Gastrocnemius medialis (tissue), 4 donors: ENCODE measurements around the gene ALG6. TPM values are rescaled to one million over a fixed set of nuclear protein-coding genes. Genes with fewer than 3 reads are reported as not detected.
"Not testable (repeated sequence)": the region's sequence is repeated elsewhere in the genome, so short reads cannot be mapped to it uniquely, and the experiment has no call there.

Source experiments
- ATAC-seq, 2 donors: fragments of 150-250 bp; one replicate each; pipeline ENCODE4 v1.9.1; 2016
- DNase-seq, 2 donors: peaks; one replicate each; pipeline ENCODE4 v3.0.0-alpha.2; 2019
- H3K27ac ChIP-seq, 4 donors: fragments of 200-600 bp; sonication (generic); 1 replicate in 1 of 4; 2 replicates in 3 of 4; pipeline ENCODE4 v1.5.1; 2016 to 2018; ENCODE audit warnings: mild to moderate bottlenecking in 2 of 4, moderate library complexity in 1 of 4
- H3K27me3 ChIP-seq, 3 donors: fragments of 200-600 bp; sonication (generic) in 2 of 3; 1 replicate in 1 of 3; 2 replicates in 2 of 3; pipeline versions ENCODE4 v1.5.1 to v1.6.0; 2016 to 2019; ENCODE audit warnings: mild to moderate bottlenecking in 1 of 3, moderate library complexity in 1 of 3
- H3K36me3 ChIP-seq, 2 donors: fragments of 200-600 bp; sonication (generic) in 1 of 2; one replicate each; pipeline ENCODE4 v1.5.1; 2017 to 2018
- H3K4me1 ChIP-seq, 2 donors: fragments of 200-600 bp; sonication (generic) in 1 of 2; one replicate each; pipeline ENCODE4 v1.5.1; 2016 to 2017; ENCODE audit warnings: mild to moderate bottlenecking in 2 of 2
- H3K4me3 ChIP-seq, 4 donors: fragments of 200-600 bp; sonication (generic) in 3 of 4; 1 replicate in 1 of 4; 2 replicates in 3 of 4; pipeline ENCODE4 v1.5.1; 2016 to 2019; ENCODE audit warnings: mild to moderate bottlenecking in 2 of 4
- H3K9me3 ChIP-seq, 3 donors: fragments of 200-600 bp; sonication (generic) in 2 of 3; 1 replicate in 1 of 3; 2 replicates in 2 of 3; pipeline ENCODE4 v1.5.1; 2016 to 2019
- POLR2A ChIP-seq, 2 donors: fragments of 450-650 bp; IDR thresholded peaks; one replicate each; pipeline ENCODE4 v1.6.1; 2017; ENCODE audit warnings: antibody characterized with exemption in 2 of 2, mild to moderate bottlenecking in 2 of 2, moderate library complexity in 2 of 2
- in situ Hi-C, 4 donors: fragments of 200-750 bp; cut with MboI; loops; one replicate each; pipeline versions ENCODE4 v1.15.0 to v1.8.0; 2017; ENCODE audit warnings: low sequenced_read_pairs in 4 of 4
- intact Hi-C: fragments of 100-400 bp; cut with DNase I; formaldehyde crosslinking; loops from one replicate; pipeline ENCODE4 v1.15.1; 2023; ENCODE audit warnings: low total_unique reads
- total RNA-seq, 4 donors: library from RNA; depleted of rRNA; stranded (reverse); fragments of >200 nt; gene quantifications; one replicate each; pipeline versions ENCODE4 v1.1.0 to v1.2.3, GENCODE V29; 2016
- TF ChIP-seq, protein P1 (sequence below), 5 experiments: fragments of 450-650 bp in 3 of 5; fragments of 200-600 bp in 2 of 5; sonication (generic) in 2 of 5; IDR thresholded peaks in 4 of 5; conservative IDR thresholded peaks in 1 of 5; 1 replicate in 4 of 5; 2 replicates in 1 of 5; pipeline ENCODE4 v1.5.1; 2016 to 2019; ENCODE audit warnings: antibody characterized with exemption in 5 of 5, mild to moderate bottlenecking in 3 of 5, moderate library complexity in 3 of 5

ALG6 gene
- total RNA-seq, 4 donors from 2014 or later, result 2.3 to 9.5 (median 5.7) TPM

DNA sequence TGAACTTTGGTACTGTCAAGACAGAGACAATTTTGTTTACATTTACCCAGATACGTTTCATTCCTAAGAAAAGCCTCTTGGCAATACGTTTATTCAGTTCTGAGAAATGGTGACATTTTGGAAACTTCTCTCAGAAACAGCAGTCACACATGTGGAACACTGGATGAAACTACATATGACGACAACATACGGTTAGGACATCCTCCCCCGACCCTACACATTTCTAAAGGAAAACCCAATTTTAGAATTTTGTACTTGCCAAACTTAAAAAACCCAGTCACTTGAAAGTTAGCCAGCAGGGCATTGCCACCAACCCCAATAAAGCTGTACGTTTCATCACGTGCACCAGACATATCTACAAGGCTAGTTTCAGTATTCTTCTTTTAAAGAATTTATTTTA is 98.8 kb downstream of the ALG6 start:
- DNase-seq (no peak), ATAC-seq (no peak)
- Histone ChIP-seq H3K36me3 (no peaks in the 10 kb centered on the region), H3K4me3 (no peak overlapping the region), H3K27me3 (no peaks in the 10 kb centered on the region), H3K9me3 (peaks cover 0 to 4% (median 0%) of the 10 kb centered on the region in 3 donors), H3K4me1 (no peaks in the 10 kb centered on the region), H3K27ac (no peak overlapping the region)
- in situ Hi-C loops, result no loop called here
- intact Hi-C loops, result no loop called here
- no peak for TF ChIP-seq POLR2A (IDR thresholded peaks at IDR 0.05)
- TF ChIP-seq, protein P1, sequence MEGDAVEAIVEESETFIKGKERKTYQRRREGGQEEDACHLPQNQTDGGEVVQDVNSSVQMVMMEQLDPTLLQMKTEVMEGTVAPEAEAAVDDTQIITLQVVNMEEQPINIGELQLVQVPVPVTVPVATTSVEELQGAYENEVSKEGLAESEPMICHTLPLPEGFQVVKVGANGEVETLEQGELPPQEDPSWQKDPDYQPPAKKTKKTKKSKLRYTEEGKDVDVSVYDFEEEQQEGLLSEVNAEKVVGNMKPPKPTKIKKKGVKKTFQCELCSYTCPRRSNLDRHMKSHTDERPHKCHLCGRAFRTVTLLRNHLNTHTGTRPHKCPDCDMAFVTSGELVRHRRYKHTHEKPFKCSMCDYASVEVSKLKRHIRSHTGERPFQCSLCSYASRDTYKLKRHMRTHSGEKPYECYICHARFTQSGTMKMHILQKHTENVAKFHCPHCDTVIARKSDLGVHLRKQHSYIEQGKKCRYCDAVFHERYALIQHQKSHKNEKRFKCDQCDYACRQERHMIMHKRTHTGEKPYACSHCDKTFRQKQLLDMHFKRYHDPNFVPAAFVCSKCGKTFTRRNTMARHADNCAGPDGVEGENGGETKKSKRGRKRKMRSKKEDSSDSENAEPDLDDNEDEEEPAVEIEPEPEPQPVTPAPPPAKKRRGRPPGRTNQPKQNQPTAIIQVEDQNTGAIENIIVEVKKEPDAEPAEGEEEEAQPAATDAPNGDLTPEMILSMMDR (IDR thresholded peaks at IDR 0.05 in 4 of 5, conservative IDR thresholded peaks at IDR 0.05 in 1 of 5), result no peak

DNA sequence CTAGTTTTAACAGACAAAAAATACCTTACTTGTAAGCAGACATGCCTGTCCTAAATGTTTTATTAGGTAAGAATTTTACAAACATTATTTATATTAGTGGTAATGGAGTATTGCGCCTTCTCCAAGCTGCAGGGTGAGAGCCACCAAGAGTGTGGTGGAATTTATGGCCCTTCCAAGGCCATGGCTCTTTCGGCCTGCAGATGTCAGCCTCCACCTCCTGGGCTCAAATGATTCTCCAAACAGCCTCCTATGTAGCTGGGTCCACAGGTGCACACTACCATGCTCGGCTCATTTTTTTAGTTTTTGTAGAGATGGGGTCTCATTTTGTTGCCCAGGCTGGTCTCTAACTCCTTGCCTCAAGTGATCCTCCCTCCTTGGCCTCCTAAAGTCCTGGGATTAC is 99.3 kb downstream of the ALG6 start:
- H3K36me3 ChIP-seq, result no peaks in the 10 kb centered on the region
- DNase-seq, result no peak
- no peak overlapping the region for H3K27ac ChIP-seq
- no peaks in the 10 kb centered on the region for H3K27me3 ChIP-seq
- no peak overlapping the region for H3K4me3 ChIP-seq
- no peak for TF ChIP-seq POLR2A (IDR thresholded peaks at IDR 0.05)
- TF ChIP-seq, protein P1 (IDR thresholded peaks at IDR 0.05 in 4 of 5, conservative IDR thresholded peaks at IDR 0.05 in 1 of 5), result no peak
- H3K4me1 ChIP-seq, result no peaks in the 10 kb centered on the region
- intact Hi-C loops, result no loop called here
- ATAC-seq, result no peak
- peaks cover 0 to 4% (median 0%) of the 10 kb centered on the region in 3 donors for H3K9me3 ChIP-seq
- in situ Hi-C loops, result no loop called here

DNA sequence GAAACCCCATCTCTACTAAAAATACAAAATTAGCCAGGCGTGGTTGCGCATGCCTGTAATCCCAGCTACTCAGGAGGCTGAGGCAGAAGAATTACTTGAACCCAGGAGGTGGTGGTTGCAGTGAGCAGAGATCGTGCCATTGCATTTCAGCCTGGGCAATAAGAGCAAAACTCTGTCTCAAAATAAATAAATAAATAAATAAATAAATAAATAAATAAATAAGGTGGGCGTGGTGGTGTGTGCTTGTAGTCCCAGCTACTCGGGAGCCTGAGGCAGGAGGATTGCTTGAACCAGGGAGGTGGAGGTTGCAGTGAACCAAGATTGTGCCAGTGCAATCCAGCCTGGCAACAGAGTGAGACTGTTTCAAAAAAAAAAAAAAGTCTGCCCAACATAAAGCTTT is 101.3 kb downstream of the ALG6 start:
- DNase-seq, H3K27me3 ChIP-seq, ATAC-seq, H3K4me3 ChIP-seq, H3K4me1 ChIP-seq, in situ Hi-C loops, H3K27ac ChIP-seq, H3K9me3 ChIP-seq, H3K36me3 ChIP-seq, intact Hi-C loops: not testable (repeated sequence)

DNA sequence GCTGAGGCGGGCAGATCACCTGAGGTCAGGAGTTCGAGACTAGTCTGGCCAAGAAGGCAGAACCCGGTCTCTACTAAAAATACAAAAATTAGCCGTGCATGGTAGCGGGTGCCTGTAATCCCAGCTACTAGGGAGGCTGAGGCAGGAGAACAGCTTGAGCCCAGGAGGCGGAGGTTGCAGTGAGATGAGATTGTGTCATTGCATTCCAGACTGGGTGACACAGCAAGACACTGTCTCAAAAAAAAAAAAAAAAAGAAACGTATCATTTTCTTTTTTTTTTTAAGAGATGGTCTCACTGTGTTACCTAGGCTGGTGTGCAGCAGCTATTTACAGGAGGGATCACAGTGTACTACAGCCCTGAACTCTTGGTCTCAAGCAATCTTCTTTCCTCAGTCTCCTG is 108.3 kb downstream of the ALG6 start:
- peaks cover 0 to 8% of the 10 kb centered on the region in 2 donors for H3K36me3 ChIP-seq
- ATAC-seq (no peak), DNase-seq (no peak)
- H3K27me3 ChIP-seq, result no peaks in the 10 kb centered on the region
- in situ Hi-C loops, result no loop called here
- no peak overlapping the region for H3K4me3 ChIP-seq
- H3K4me1 ChIP-seq, result no peaks in the 10 kb centered on the region
- intact Hi-C loops, result no loop called here
- TF ChIP-seq, protein P1 (IDR thresholded peaks at IDR 0.05 in 4 of 5, conservative IDR thresholded peaks at IDR 0.05 in 1 of 5), result no peak
- TF ChIP-seq POLR2A (IDR thresholded peaks at IDR 0.05), result no peak
- no peaks in the 10 kb centered on the region for H3K9me3 ChIP-seq
- H3K27ac ChIP-seq, result no peak overlapping the region

DNA sequence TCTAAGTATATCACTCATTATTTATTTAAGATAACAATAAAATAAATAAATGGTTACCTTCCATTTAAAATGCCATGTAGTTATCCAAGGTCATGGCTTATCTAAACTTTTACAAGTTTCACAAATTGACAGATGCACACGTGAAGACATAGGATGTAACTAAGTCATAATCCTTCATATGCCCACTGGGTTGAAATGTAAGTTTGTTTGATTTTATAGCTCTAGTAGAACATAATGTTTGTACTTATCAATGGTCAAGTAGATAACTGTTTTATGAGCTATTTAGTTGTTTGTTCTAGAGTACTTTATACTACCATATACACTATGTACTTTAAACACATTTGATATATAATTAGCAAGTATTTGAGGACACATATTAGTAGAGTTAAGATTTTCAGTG is 112.6 kb downstream of the ALG6 start:
- intact Hi-C loops (no loop called here), in situ Hi-C loops (no loop called here)
- DNase-seq (no peak), ATAC-seq (no peak)
- H3K27ac ChIP-seq, result no peak overlapping the region
- no peak for TF ChIP-seq POLR2A (IDR thresholded peaks at IDR 0.05)
- TF ChIP-seq, protein P1 (IDR thresholded peaks at IDR 0.05 in 4 of 5, conservative IDR thresholded peaks at IDR 0.05 in 1 of 5), result no peak
- H3K4me1 ChIP-seq, result no peaks in the 10 kb centered on the region
- peaks cover 0 to 8% of the 10 kb centered on the region in 2 donors for H3K36me3 ChIP-seq
- H3K9me3 ChIP-seq, result no peaks in the 10 kb centered on the region
- H3K27me3 ChIP-seq, result no peaks in the 10 kb centered on the region
- no peak overlapping the region for H3K4me3 ChIP-seq
